GM12892 (cell line): ENCODE measurements around the gene PARD3.

ENCODE experiments used
- POLR2A ChIP-seq: IDR thresholded peaks from 2 replicates; pipeline ENCODE4 v1.6.1; 2011; ENCODE audit warnings: low read depth, low read length, control low read depth
- TAF1 ChIP-seq: IDR thresholded peaks from 2 replicates; pipeline ENCODE4 v1.6.1; 2011; ENCODE audit warnings: low read depth, mild to moderate bottlenecking, control low read depth, low read length, borderline replicate concordance

DNA sequence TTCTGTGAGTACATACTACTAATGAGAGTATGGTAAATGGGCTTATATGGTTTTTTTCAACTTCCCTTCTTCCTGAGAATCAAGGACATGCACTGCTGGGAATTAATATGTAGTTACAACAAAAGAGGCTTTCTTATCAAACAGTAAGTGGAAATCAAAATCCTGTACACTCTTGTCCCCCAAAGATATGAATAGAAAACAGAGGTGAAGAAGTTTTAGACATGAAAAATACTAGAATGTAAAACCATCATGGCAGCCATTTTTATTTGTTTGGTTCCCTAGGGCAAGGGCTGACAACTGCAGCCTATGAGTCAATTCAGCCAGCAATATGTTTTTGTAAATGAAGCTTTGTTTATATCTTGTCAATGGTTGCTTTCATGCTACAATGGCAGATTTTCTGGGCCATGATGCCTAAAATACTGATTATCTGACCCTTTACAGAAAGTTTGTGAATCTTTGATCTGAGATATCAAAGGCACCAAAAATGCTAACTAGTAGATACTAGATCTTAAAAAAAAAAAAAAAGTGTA, 422.4 kb downstream of the PARD3 start:
- TF ChIP-seq POLR2A, result no peak
- TF ChIP-seq TAF1, result no peak
